ENCODE data around the gene MAG.

DNA sequence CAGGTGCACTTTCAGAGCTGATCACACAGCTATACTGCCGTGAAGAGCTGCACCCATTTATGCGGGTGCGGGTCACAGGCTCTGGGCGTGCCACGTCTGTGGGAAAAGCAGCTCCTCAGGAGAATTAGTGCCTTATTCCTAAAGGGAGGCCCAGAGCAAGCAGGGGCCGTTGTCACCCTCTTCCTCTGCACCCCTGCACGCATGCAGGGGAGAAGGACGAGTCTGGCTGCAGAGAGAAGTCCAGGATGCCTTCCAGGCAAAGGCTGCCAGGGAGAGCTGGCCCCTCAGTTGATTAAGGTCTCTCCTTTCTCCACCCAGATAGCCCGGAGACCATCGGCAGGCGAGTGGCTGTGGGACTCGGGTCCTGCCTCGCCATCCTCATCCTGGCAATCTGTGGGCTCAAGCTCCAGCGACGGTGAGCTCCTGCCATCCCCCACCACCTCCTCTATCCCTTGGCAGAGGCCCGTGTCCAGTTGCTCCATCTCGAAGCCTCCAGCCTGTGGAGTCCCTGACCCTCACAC is 52.6 kb downstream of the MAG start:
- TF ChIP-seq POLR2A (IDR thresholded peaks at IDR 0.05), result no peak
- TF ChIP-seq, protein P1, sequence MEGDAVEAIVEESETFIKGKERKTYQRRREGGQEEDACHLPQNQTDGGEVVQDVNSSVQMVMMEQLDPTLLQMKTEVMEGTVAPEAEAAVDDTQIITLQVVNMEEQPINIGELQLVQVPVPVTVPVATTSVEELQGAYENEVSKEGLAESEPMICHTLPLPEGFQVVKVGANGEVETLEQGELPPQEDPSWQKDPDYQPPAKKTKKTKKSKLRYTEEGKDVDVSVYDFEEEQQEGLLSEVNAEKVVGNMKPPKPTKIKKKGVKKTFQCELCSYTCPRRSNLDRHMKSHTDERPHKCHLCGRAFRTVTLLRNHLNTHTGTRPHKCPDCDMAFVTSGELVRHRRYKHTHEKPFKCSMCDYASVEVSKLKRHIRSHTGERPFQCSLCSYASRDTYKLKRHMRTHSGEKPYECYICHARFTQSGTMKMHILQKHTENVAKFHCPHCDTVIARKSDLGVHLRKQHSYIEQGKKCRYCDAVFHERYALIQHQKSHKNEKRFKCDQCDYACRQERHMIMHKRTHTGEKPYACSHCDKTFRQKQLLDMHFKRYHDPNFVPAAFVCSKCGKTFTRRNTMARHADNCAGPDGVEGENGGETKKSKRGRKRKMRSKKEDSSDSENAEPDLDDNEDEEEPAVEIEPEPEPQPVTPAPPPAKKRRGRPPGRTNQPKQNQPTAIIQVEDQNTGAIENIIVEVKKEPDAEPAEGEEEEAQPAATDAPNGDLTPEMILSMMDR (IDR thresholded peaks at IDR 0.05), result no peak
